Osteocyte (in vitro differentiated cells): ENCODE results near the gene RIPPLY2. TPM values are rescaled to one million over a fixed set of nuclear protein-coding genes. Genes with fewer than 3 reads are reported as not detected.

Source experiments
- DNase-seq: peaks from one replicate; pipeline ENCODE4 v3.0.0; 2021; ENCODE audit warnings: mixed read lengths; ENCODE audit not compliant: unreplicated experiment; ENCODE audit errors: extremely low spot score
- H3K27ac Mint-ChIP-seq: one replicate; pipeline ENCODE4 v1.8.0; 2021; ENCODE audit warnings: mild to moderate bottlenecking, mixed read lengths; ENCODE audit not compliant: unreplicated experiment
- H3K27me3 Mint-ChIP-seq: one replicate; pipeline ENCODE4 v1.8.0; 2021; ENCODE audit warnings: mixed read lengths; ENCODE audit not compliant: unreplicated experiment
- H3K36me3 Mint-ChIP-seq: one replicate; pipeline ENCODE4 v1.8.0; 2021; ENCODE audit warnings: mixed read lengths; ENCODE audit not compliant: unreplicated experiment
- H3K4me1 Mint-ChIP-seq: one replicate; pipeline ENCODE4 v1.8.0; 2021; ENCODE audit warnings: mixed read lengths; ENCODE audit not compliant: unreplicated experiment
- H3K4me3 Mint-ChIP-seq: one replicate; pipeline ENCODE4 v1.8.0; 2021; ENCODE audit warnings: mild to moderate bottlenecking, moderate library complexity, mixed read lengths; ENCODE audit not compliant: unreplicated experiment
- H3K9me3 Mint-ChIP-seq: one replicate; pipeline ENCODE4 v1.8.0; 2021; ENCODE audit warnings: mixed read lengths; ENCODE audit not compliant: unreplicated experiment
- CTCF ChIP-seq: fragments of 200-600 bp; sonication (generic); IDR thresholded peaks from 2 replicates; pipeline ENCODE4 v1.5.0; 2021; ENCODE audit warnings: antibody characterized with exemption, mild to moderate bottlenecking, moderate library complexity
- total RNA-seq: library from RNA; stranded (reverse); gene quantifications from 2 replicates; pipeline ENCODE4 v1.2.1, GENCODE V29; 2021

The RIPPLY2 gene
- total RNA-seq, 1 donor from 2014 or later, result not detected

DNA sequence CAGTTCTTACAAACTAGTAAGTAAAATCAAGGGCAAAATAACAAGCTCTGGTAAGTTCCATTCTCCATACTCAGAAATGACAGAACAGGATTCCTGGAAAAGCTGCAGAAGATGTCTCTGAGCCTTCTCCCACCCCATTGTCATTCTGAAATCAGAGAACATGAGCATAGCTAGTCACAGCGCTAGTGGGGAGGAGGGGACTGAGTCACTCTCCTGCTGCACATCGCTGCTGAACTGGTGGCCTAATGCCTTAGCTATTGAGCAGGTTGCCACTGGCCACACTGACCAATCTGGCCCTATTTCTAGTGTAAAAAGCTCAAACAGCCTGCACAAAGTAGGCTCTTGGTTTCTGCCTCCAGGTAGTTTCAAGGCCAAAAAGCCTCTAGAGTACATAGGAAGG is 26.1 kb upstream of the RIPPLY2 start:
- H3K27ac Mint-ChIP-seq, result no peak overlapping the region
- no peak for TF ChIP-seq CTCF
- no peaks in the 10 kb centered on the region for H3K4me1 Mint-ChIP-seq
- H3K36me3 Mint-ChIP-seq, result no peaks in the 10 kb centered on the region
- H3K9me3 Mint-ChIP-seq, result no peaks in the 10 kb centered on the region
- no peak for DNase-seq
- peaks cover 14% of the 10 kb centered on the region for H3K27me3 Mint-ChIP-seq
- no peak overlapping the region for H3K4me3 Mint-ChIP-seq

DNA sequence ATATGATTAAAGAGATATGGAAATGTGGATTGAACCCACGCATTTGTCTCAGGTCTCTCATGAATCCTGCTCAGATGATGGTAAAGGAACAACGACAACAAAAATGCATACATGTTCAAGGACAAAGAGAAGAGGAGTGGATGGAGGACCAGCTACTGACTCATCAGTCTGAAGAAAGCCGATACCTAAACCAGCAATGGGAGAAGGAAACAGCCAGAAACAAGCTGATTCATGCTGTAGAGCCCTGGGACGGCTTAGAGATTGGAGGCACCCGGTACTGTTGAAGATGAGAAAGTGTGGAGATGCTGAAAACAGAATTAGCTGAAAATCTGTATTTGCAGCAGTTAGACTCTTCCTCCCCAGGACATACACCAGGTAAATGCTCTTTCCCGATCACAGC is 14.4 kb upstream of the RIPPLY2 start:
- no peaks in the 10 kb centered on the region for H3K9me3 Mint-ChIP-seq
- DNase-seq, result no peak
- H3K27me3 Mint-ChIP-seq, result peaks cover 5% of the 10 kb centered on the region
- no peak for TF ChIP-seq CTCF
- H3K36me3 Mint-ChIP-seq, result no peaks in the 10 kb centered on the region
- no peaks in the 10 kb centered on the region for H3K4me1 Mint-ChIP-seq
- H3K27ac Mint-ChIP-seq, result no peak overlapping the region
- no peak overlapping the region for H3K4me3 Mint-ChIP-seq

DNA sequence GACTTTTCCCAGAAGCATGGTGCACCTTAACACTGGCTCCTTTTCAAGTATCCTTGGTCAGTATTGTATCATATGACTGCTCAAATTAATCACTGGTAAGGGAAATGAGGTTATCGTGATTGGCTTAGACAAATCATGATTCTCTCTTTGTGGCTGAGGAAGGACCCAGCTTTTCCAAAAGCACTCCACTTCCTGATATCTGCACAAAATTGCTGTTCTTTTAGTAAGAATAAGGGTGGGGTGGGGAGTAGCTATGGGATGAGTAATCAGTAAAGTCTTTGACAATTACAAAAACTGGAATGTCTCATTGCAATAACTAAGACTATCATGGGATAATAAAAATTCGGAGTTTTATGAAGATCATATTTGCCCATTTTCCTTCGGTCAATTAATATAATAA is 9.0 kb upstream of the RIPPLY2 start:
- Mint-ChIP-seq H3K4me3 (no peak overlapping the region), H3K9me3 (no peaks in the 10 kb centered on the region), H3K4me1 (no peaks in the 10 kb centered on the region), H3K27me3 (peaks cover 34% of the 10 kb centered on the region), H3K36me3 (no peaks in the 10 kb centered on the region), H3K27ac (no peak overlapping the region)
- no peak for TF ChIP-seq CTCF
- DNase-seq, result no peak

GRCh38 chr6:83846291-83846690 is 6.9 kb upstream of the RIPPLY2 start:
- Mint-ChIP-seq H3K36me3 (no peaks in the 10 kb centered on the region), H3K27me3 (peaks cover 54% of the 10 kb centered on the region), H3K27ac (no peak overlapping the region), H3K9me3 (no peaks in the 10 kb centered on the region), H3K4me1 (no peaks in the 10 kb centered on the region), H3K4me3 (no peak overlapping the region)
- no peak for TF ChIP-seq CTCF
- DNase-seq, result no peak

DNA sequence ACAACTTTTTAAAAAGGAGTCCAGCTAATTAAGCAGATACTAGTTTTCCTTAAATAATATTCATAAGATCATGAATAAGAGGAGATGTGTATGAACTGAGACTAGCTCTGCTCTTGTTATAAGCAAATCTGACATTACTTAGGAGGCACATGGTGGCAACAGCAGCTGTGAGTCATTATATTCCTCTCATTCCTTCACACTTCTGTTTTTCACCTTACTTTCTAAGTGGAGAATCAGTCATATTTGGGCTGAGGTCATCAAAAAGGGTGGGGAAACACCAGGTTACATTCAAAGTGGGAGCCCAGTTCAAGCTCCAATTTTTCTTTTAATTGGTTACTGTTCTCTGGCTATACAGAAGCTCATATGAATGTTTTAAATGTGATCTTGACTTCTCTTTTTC is 6.0 kb upstream of the RIPPLY2 start:
- no peak for TF ChIP-seq CTCF

More for the DNA sequence above, 6.0 kb upstream of the RIPPLY2 start:
- no peak for DNase-seq
- peaks cover 59% of the 10 kb centered on the region for H3K27me3 Mint-ChIP-seq
- no peaks in the 10 kb centered on the region for H3K36me3 Mint-ChIP-seq
- no peak overlapping the region for H3K27ac Mint-ChIP-seq
- H3K4me1 Mint-ChIP-seq, result no peaks in the 10 kb centered on the region
- H3K4me3 Mint-ChIP-seq, result no peak overlapping the region
- H3K9me3 Mint-ChIP-seq, result no peaks in the 10 kb centered on the region
